ENCODE measurements around the gene LRRC8C. TPM values are rescaled to one million over a fixed set of nuclear protein-coding genes. Genes with fewer than 3 reads are reported as not detected.
A peak's percentile ranks its signal among the peaks of the same experiment; 100 is the strongest.

The LRRC8C gene
- total RNA-seq, 2 experiments from 2014 or later, result 38.2 to 41.8 TPM

GRCh38 chr1:89649783-89650182, 16.9 kb downstream of the LRRC8C start:
- H3K27ac Mint-ChIP-seq, result peak overlapping the region; percentile 37
- no peak for DNase-seq
- H3K9me3 Mint-ChIP-seq, result peaks cover 9% of the 10 kb centered on the region
- no peaks in the 10 kb centered on the region for H3K27me3 Mint-ChIP-seq
- H3K36me3 Mint-ChIP-seq, result peaks cover 57% of the 10 kb centered on the region
- H3K4me3 Mint-ChIP-seq, result peak overlapping the region; percentile 25
- POLR2A ChIA-PET, result no interaction called here
- peaks cover 43% of the 10 kb centered on the region for H3K4me1 Mint-ChIP-seq
- ATAC-seq (ENCODE audit: low read depth), result no peak

DNA sequence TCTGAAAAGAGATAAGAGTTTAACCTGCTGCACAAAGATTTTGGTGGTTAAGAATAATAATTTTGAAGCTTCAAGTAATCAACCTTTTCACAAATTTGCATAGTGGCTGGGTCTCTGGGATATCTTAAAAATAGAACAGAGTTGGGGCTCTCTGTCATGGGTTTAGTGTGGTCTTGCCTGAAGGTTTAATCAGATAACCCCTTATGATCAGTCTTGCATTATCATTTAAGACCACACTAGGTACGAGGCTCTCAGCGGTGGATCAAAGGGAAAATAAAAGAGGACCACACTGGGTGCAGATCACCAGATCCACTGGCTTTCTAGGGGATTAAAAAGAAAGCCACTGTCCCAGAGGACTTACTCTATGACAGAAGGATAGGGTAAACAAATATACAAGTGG, 19.5 kb downstream of the LRRC8C start:
- ATAC-seq (ENCODE audit: low read depth) (no peak), DNase-seq (no peak)
- H3K36me3 Mint-ChIP-seq, result peaks cover 45% of the 10 kb centered on the region
- peaks cover 1% of the 10 kb centered on the region for H3K9me3 Mint-ChIP-seq
- no peaks in the 10 kb centered on the region for H3K27me3 Mint-ChIP-seq
- peaks cover 62% of the 10 kb centered on the region for H3K4me1 Mint-ChIP-seq
- peak overlapping the region; percentile 62 for H3K27ac Mint-ChIP-seq
- POLR2A ChIA-PET, result interaction anchor here (1.2 kb wide), 1 partner anchor 17 kb away, joined by 3 read pairs; no protein-coding TSS in a partner anchor
- H3K4me3 Mint-ChIP-seq, result no peak overlapping the region

- peaks cover 42% of the 10 kb centered on the region for H3K36me3 Mint-ChIP-seq
- DNase-seq (no peak), ATAC-seq (ENCODE audit: low read depth) (peak; percentile 82)
- H3K4me1 Mint-ChIP-seq, result peaks cover 68% of the 10 kb centered on the region
- H3K4me3 Mint-ChIP-seq, result peak overlapping the region; percentile 49
- peak overlapping the region; percentile 79 for H3K27ac Mint-ChIP-seq
- H3K27me3 Mint-ChIP-seq, result no peaks in the 10 kb centered on the region
- H3K9me3 Mint-ChIP-seq, result peaks cover 5% of the 10 kb centered on the region
- POLR2A ChIA-PET, result interaction anchor here (1.3 to 1.8 kb wide), 4 partner anchors 23 to 105 kb away, joined by 4 to 6 read pairs (median 5); no protein-coding TSS in a partner anchor
Measured at GRCh38 chr1:89657886-89658285, 25.0 kb downstream of the LRRC8C start.

- Mint-ChIP-seq H3K9me3 (peaks cover 11% of the 10 kb centered on the region), H3K36me3 (peaks cover 48% of the 10 kb centered on the region), H3K4me1 (peaks cover 68% of the 10 kb centered on the region), H3K27me3 (no peaks in the 10 kb centered on the region), H3K4me3 (peak overlapping the region; percentile 47), H3K27ac (peak overlapping the region; percentile 84)
- POLR2A ChIA-PET, result interaction anchor here (1.1 to 1.8 kb wide), 4 partner anchors 11 to 98 kb away, joined by 3 to 4 read pairs (median 4); no protein-coding TSS in a partner anchor
- ATAC-seq (ENCODE audit: low read depth) (peak; percentile 12), DNase-seq (no peak)
Measured at GRCh38 chr1:89659322-89660081, 26.6 kb downstream of the LRRC8C start.

DNA sequence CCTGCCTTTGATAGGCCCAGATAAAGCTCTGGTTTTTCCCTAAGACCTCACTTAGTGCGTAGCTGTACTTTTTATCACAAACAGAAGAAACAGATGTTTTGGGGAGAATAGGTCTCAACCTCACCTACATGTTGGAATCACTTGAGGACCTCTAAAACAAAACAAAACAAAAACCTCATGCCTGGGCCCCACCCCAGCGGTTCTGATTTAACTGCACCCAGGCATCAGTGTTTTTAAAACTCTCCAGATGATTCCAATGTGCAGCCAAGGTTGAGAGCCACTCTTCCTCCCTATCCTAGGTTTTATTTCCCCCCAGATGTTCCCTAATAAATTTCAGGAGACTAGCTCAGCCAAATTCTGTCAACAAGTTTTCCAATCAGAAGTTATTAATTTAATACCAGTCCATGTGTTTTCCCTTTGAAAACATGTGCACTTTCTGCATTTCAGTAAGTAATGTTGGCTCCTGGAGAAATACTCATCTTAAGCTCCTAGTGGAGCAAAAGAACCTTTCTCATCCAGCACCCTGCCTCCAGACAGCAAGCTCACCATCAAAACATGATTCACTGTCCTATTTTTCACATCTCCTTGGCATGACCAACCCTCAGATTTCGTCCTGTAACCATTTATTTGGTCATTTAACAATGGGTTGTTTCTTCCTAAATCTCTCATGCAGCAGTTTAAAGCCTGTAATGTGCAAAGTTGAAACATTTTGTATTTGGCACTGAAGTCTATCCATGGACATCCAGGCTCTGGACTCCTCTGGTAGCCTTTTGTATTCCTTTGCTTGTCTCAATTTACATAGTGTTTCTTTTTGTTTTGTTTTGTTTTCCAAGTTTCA, 27.5 kb downstream of the LRRC8C start:
- H3K4me1 Mint-ChIP-seq, result peaks cover 65% of the 10 kb centered on the region
- peak overlapping the region; percentile 84 for H3K27ac Mint-ChIP-seq
- POLR2A ChIA-PET, result interaction anchor here (1.1 to 1.8 kb wide), 4 partner anchors 11 to 97 kb away, joined by 3 to 4 read pairs (median 4); no protein-coding TSS in a partner anchor
- peaks cover 46% of the 10 kb centered on the region for H3K36me3 Mint-ChIP-seq
- ATAC-seq (ENCODE audit: low read depth) (no peak), DNase-seq (no peak)
- peaks cover 10% of the 10 kb centered on the region for H3K9me3 Mint-ChIP-seq
- no peaks in the 10 kb centered on the region for H3K27me3 Mint-ChIP-seq
- H3K4me3 Mint-ChIP-seq, result peak overlapping the region; percentile 23

- H3K4me3 Mint-ChIP-seq, result no peak overlapping the region
- H3K36me3 Mint-ChIP-seq, result peaks cover 62% of the 10 kb centered on the region
- POLR2A ChIA-PET, result no interaction called here
- DNase-seq (no peak), ATAC-seq (ENCODE audit: low read depth) (no peak)
- no peak overlapping the region for H3K27ac Mint-ChIP-seq
- H3K27me3 Mint-ChIP-seq, result no peaks in the 10 kb centered on the region
- peaks cover 10% of the 10 kb centered on the region for H3K9me3 Mint-ChIP-seq
- H3K4me1 Mint-ChIP-seq, result peaks cover 63% of the 10 kb centered on the region
Measured at GRCh38 chr1:89665941-89666340, 33.0 kb downstream of the LRRC8C start.

GRCh38 chr1:89666640-89667039, 33.7 kb downstream of the LRRC8C start:
- H3K4me1 Mint-ChIP-seq, result peaks cover 63% of the 10 kb centered on the region
- ATAC-seq (ENCODE audit: low read depth) (no peak), DNase-seq (no peak)
- H3K27ac Mint-ChIP-seq, result peak overlapping the region; percentile 0
- peaks cover 62% of the 10 kb centered on the region for H3K36me3 Mint-ChIP-seq
- POLR2A ChIA-PET, result no interaction called here
- H3K9me3 Mint-ChIP-seq, result peaks cover 10% of the 10 kb centered on the region
- no peak overlapping the region for H3K4me3 Mint-ChIP-seq
- H3K27me3 Mint-ChIP-seq, result no peaks in the 10 kb centered on the region

GRCh38 chr1:89667691-89668090, 34.8 kb downstream of the LRRC8C start:
- Mint-ChIP-seq H3K27ac (no peak overlapping the region), H3K4me3 (no peak overlapping the region), H3K36me3 (peaks cover 60% of the 10 kb centered on the region), H3K4me1 (peaks cover 65% of the 10 kb centered on the region), H3K27me3 (no peaks in the 10 kb centered on the region), H3K9me3 (peaks cover 6% of the 10 kb centered on the region)
- ATAC-seq (ENCODE audit: low read depth) (no peak), DNase-seq (no peak)
- POLR2A ChIA-PET, result no interaction called here

DNA sequence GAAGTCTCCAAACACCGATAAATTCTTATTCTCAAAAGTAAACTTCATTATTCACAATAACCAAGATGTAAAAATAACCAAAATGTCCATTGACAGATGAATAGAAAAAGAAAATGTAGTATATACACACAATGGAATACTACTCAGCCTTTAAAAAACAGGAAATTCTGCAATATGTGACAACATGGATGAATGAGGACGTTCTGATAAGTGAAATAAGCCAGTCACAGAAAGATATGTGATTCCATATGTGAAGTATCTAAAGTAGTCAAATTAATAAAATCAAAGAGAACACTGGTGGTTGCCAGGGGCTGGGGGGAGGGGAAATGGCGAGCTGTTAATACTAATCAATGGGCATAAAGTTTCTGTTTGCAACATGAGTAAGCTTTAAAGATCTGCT, 36.0 kb downstream of the LRRC8C start:
- Mint-ChIP-seq H3K27ac (no peak overlapping the region), H3K36me3 (peaks cover 55% of the 10 kb centered on the region), H3K4me3 (no peak overlapping the region), H3K27me3 (no peaks in the 10 kb centered on the region), H3K4me1 (peaks cover 70% of the 10 kb centered on the region), H3K9me3 (peaks cover 2% of the 10 kb centered on the region)
- DNase-seq, result no peak
- POLR2A ChIA-PET, result no interaction called here
- ATAC-seq (ENCODE audit: low read depth), result no peak

- Mint-ChIP-seq H3K9me3 (no peaks in the 10 kb centered on the region), H3K36me3 (peaks cover 52% of the 10 kb centered on the region), H3K27me3 (no peaks in the 10 kb centered on the region), H3K4me3 (peak overlapping the region; percentile 33), H3K27ac (no peak overlapping the region), H3K4me1 (peaks cover 70% of the 10 kb centered on the region)
- DNase-seq, result no peak
- ATAC-seq (ENCODE audit: low read depth), result no peak
- POLR2A ChIA-PET, result no interaction called here
Measured at GRCh38 chr1:89669441-89669840, 36.5 kb downstream of the LRRC8C start.

GRCh38 chr1:89670163-89670562, 37.2 kb downstream of the LRRC8C start:
- H3K9me3 Mint-ChIP-seq, result no peaks in the 10 kb centered on the region
- DNase-seq (no peak), ATAC-seq (ENCODE audit: low read depth) (peak; percentile 44)
- peaks cover 68% of the 10 kb centered on the region for H3K4me1 Mint-ChIP-seq
- H3K36me3 Mint-ChIP-seq, result peaks cover 52% of the 10 kb centered on the region
- H3K27me3 Mint-ChIP-seq, result no peaks in the 10 kb centered on the region
- peak overlapping the region; percentile 50 for H3K4me3 Mint-ChIP-seq
- POLR2A ChIA-PET, result interaction anchor here (1.2 kb wide), 2 partner anchors 19 to 28 kb away, joined by 3 to 4 read pairs; no protein-coding TSS in a partner anchor
- H3K27ac Mint-ChIP-seq, result no peak overlapping the region

- no peaks in the 10 kb centered on the region for H3K27me3 Mint-ChIP-seq
- H3K4me1 Mint-ChIP-seq, result peaks cover 71% of the 10 kb centered on the region
- H3K9me3 Mint-ChIP-seq, result no peaks in the 10 kb centered on the region
- no peak overlapping the region for H3K4me3 Mint-ChIP-seq
- DNase-seq, result no peak
- peaks cover 55% of the 10 kb centered on the region for H3K36me3 Mint-ChIP-seq
- H3K27ac Mint-ChIP-seq, result peak overlapping the region; percentile 70
- no peak for ATAC-seq (ENCODE audit: low read depth)
- POLR2A ChIA-PET, result interaction anchor here (0.9 to 1.2 kb wide), 3 partner anchors 12 to 28 kb away, joined by 3 to 4 read pairs (median 4); no protein-coding TSS in a partner anchor
Measured at GRCh38 chr1:89670711-89671110, 37.8 kb downstream of the LRRC8C start.

GRCh38 chr1:89671775-89672488, 39.0 kb downstream of the LRRC8C start:
- H3K27me3 Mint-ChIP-seq, result no peaks in the 10 kb centered on the region
- no peak overlapping the region for H3K27ac Mint-ChIP-seq
- H3K36me3 Mint-ChIP-seq, result peaks cover 56% of the 10 kb centered on the region
- H3K4me3 Mint-ChIP-seq, result no peak overlapping the region
- DNase-seq (no peak), ATAC-seq (ENCODE audit: low read depth) (no peak)
- H3K4me1 Mint-ChIP-seq, result peaks cover 66% of the 10 kb centered on the region
- POLR2A ChIA-PET, result no interaction called here
- no peaks in the 10 kb centered on the region for H3K9me3 Mint-ChIP-seq
